HG03342 (cell line): ENCODE results near the gene SERGEF.

Experiments
- ATAC-seq: cut with Tn5 transposase; IDR thresholded peaks from one replicate; pipeline ENCODE4 v1.9.1; 2021; ENCODE audit warnings: mild to moderate bottlenecking, moderate library complexity; ENCODE audit not compliant: unreplicated experiment

SERGEF gene

GRCh38 chr11:17760102-17761029 is 252.5 kb downstream of the SERGEF start:
- no peak for ATAC-seq

- no peak for ATAC-seq
Measured at GRCh38 chr11:17755891-17756290, 257.0 kb downstream of the SERGEF start.

- no peak for ATAC-seq
Measured at GRCh38 chr11:17753641-17754040, 259.2 kb downstream of the SERGEF start.

GRCh38 chr11:17753153-17753552 is 259.7 kb downstream of the SERGEF start:
- ATAC-seq, result no peak

- ATAC-seq, result no peak
Measured at GRCh38 chr11:17752144-17752543, 260.7 kb downstream of the SERGEF start.

- ATAC-seq, result no peak
Measured at GRCh38 chr11:17751558-17751957, 261.3 kb downstream of the SERGEF start.

GRCh38 chr11:17750801-17751165 is 262.1 kb downstream of the SERGEF start:
- ATAC-seq, result no peak

- ATAC-seq, result no peak
Measured at GRCh38 chr11:17750013-17750800, 262.6 kb downstream of the SERGEF start.

GRCh38 chr11:17748761-17749721 is 263.8 kb downstream of the SERGEF start:
- ATAC-seq, result no peak

- no peak for ATAC-seq
Measured at GRCh38 chr11:17748044-17748443, 264.8 kb downstream of the SERGEF start.

GRCh38 chr11:17747131-17747955 is 265.5 kb downstream of the SERGEF start:
- ATAC-seq, result no peak

- no peak for ATAC-seq
Measured at GRCh38 chr11:17746096-17746495, 266.8 kb downstream of the SERGEF start.

GRCh38 chr11:17745023-17745772 is 267.6 kb downstream of the SERGEF start:
- no peak for ATAC-seq

GRCh38 chr11:17744151-17744940 is 268.5 kb downstream of the SERGEF start:
- ATAC-seq, result no peak

GRCh38 chr11:17743808-17744119 is 269.1 kb downstream of the SERGEF start:
- ATAC-seq, result no peak

GRCh38 chr11:17743026-17743807 is 269.6 kb downstream of the SERGEF start:
- no peak for ATAC-seq

- ATAC-seq, result no peak
Measured at GRCh38 chr11:17742019-17742418, 270.8 kb downstream of the SERGEF start.

- ATAC-seq, result no peak
Measured at GRCh38 chr11:17741487-17741886, 271.4 kb downstream of the SERGEF start.
